NCI-H2171 treated with DMSO at 0.1 percent for 48 hours (cell line): ENCODE data around the gene NAA25.
A peak's percentile ranks its signal among the peaks of the same experiment; 100 is the strongest.
"Not testable (repeated sequence)": the region's sequence is repeated elsewhere in the genome, so short reads cannot be mapped to it uniquely, and the experiment has no call there.

Experiments used
- DNase-seq: peaks from one replicate; lab custom pipeline; 2025; lab: John Stamatoyannopoulos, UW

Gene NAA25

GRCh38 chr12:112061137-112061536 is 47.4 kb downstream of the NAA25 start:
- DNase-seq: no peak

DNA sequence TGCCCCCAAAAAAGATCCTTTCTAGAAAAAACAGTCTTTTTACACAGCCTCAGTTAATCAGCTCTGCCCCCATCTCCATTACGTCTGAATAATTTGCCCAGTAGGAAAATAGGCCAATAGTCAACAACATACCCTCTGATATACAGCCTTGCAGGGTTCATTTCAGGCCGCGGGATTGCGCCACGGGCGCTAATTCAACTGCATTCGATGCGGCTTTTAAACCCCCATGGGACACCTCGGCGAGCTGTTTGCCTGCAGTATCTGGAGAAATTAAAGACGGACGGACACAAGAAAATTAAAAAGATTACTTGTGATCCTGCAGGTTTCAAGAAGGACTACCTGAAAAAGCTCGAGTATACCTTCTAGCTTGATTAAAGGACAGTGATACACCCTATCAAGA is 59.2 kb downstream of the NAA25 start:
- DNase-seq: no peak

DNA sequence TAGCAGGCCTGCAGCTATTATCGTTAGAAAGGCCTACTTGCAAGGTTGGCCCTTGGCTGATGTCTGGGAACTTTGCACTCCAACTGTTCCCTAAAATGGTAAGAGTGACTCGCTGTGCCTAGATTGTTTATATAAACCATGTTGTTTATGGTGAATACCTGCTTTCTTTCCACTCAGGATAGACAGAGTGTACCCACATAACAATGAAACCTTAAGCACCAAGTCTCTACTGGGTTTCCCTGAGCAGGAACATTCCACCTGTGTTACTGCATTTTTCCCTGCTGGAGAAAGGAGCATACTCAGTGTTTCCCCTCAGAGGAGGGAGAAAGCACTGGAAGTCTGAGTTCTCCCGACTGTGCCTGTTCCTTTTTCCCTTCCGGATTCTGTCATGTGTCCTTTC is 62.6 kb downstream of the NAA25 start:
- DNase-seq: no peak

DNA sequence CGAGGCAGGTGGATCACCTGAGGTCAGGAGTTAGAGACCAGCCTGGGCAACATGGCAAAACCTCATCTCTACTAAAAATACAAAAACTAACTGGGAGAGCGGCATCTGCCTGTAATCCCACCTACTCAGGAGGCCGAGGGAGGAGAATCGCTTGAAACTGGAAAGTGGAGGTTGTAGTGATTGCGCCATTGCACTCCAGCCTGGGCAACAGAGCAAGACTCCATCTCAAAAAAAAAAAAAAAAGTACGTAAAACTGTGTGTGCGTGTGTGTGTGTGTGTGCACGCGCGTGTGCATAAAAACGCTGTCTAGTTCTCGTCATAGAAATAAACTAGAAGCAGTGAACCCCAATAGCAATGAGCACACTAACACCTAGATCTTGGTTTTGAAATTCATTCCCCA is 72.0 kb downstream of the NAA25 start:
- not testable (repeated sequence) for DNase-seq

DNA sequence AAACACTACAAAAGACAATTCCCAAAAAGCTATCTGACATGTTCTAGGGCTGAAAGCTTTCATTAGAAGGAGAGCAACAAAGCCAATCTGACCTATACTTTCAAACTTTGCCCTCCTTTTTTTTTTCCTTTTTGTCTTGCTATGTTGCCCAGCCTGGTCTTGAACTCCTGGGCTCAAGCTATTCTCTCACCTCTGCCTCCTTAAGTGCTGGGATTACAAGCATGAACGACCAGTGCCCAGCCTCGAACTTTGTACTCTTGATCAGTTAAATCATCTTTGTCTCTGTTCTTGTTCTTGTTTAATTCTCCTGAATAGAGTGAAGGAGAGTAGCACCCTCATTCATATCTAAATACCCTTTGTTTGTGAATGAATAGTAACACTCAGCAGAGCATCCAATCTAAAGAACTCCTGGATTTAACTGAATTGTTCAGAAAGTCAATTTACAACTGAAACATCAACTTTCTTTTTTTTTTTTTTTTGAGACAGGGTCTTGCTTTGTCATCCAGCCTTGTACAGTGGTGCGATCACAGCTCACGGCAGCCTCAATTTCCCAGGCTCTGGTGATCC is 73.3 kb downstream of the NAA25 start:
- DNase-seq: no peak

DNA sequence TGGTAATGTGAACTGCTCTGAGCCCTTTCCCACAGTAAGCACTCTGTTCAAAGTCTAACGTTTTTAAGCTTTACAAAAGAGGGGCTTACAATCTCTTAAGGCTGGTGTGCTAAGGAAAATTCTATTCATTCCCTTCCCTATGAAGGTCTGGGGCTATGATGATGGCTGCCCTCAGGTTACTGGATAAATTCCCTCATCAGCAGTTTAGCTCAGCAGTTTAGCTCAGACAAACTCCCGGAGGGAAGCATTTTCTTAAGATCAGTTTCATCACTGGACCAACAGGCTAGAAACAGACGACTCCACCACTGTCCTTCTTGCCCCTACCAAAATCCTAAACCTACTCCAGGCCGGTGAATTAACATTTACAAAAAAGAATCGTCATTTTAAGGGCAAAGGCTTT is 76.3 kb downstream of the NAA25 start:
- DNase-seq: no peak

DNA sequence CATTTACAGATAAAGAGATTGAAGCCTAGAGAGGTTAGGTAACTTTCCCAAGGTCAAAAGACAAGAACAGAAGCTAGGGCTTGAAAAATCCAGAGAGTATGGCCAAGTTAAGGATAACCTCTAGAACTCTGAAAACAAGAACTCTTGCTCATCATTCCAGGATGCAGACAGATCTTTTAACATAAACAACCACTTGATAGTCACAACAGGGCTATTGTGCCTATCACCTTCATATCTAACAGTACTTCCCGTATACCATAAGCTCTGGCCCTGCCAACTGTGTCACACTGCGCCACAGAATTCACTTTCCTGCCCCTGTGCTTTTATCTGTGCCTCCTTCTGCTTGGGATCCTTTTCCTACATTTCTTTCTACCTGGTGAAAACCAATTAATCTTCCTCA is 77.1 kb downstream of the NAA25 start:
- no peak for DNase-seq

- DNase-seq: no peak
Observed at GRCh38 chr12:112029301-112029700, 79.3 kb downstream of the NAA25 start.

DNA sequence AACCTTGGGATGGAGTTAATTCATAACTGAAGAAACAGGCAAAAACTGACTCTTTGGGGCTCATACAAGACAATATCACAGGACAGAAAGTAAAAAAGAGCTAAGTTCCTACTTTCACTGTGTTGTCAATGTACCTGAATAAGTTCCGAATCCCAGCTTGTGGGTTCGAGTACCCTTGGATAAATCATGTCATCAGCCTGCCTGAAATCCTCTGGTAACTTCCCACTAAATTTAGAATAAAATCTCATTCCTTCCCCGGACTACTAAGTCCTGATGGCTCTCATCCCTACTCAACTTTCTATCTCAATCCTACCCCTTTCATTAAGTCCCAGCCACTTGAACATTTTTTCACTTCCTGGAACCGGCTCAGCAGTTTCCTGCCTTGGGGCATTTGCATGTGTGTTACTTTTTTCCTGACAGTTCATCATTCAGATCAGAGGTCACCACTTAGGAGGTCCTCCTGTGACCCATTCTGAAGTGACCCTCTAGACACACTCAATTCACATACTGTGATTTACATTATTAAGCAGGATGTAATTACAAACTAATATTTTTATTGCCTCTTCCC is 82.7 kb downstream of the NAA25 start:
- no peak for DNase-seq

- no peak for DNase-seq
Observed at GRCh38 chr12:112023759-112024396, 84.7 kb downstream of the NAA25 start.

DNA sequence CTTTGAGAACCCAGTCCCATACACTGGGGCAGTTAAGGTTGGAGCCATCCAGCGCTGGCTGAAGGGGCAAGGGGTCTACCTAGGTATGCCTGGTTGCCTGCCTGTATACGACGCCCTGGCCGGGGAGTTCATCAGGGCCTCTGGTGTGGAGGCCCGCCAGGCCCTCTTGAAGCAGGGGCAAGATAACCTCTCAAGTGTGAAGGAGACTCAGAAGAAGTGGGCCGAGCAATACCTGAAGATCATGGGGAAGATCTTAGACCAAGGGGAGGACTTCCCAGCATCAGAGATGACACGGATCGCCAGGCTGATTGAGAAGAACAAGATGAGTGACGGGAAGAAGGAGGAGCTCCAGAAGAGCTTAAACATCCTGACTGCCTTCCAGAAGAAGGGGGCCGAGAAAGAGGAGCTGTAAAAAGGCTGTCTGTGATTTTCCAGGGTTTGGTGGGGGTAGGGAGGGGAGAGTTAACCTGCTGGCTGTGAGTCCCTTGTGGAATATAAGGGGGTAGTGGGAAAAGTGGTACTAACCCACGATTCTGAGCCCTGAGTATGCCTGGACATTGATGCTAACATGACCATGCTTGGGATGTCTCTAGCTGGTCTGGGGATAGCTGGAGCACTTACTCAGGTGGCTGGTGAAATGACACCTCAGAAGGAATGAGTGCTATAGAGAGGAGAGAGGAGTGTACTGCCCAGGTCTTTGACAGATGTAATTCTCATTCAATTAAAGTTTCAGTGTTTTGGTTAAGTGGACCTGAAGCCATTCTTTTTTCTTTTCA is 86.2 kb downstream of the NAA25 start:
- no peak for DNase-seq

DNA sequence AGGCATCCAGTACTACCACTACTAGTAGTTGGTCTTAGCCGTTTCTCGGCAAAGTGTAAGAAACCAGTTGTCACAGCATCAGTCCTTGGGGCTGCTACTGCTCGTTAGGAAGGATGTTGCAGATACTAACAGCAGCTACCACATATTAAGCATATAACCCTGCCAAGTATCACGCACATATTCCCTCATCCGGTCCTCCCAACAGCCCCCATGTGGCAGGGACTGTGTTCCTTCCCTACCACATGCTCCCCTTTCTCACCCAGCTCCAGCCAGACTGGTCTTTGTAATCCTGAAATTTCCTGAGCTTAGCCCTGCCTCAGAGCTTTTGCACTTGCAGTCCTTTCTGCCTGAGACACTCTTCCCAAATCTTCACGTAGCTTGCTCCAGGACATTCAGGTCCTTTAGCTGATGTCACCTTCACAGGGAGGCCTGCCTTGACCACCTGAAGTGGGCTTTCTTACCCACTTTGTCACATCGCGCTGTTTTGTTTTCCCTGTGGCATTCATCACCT is 87.6 kb downstream of the NAA25 start:
- DNase-seq: no peak

- DNase-seq: no peak
Observed at GRCh38 chr12:112018571-112019237, 89.9 kb downstream of the NAA25 start.

DNA sequence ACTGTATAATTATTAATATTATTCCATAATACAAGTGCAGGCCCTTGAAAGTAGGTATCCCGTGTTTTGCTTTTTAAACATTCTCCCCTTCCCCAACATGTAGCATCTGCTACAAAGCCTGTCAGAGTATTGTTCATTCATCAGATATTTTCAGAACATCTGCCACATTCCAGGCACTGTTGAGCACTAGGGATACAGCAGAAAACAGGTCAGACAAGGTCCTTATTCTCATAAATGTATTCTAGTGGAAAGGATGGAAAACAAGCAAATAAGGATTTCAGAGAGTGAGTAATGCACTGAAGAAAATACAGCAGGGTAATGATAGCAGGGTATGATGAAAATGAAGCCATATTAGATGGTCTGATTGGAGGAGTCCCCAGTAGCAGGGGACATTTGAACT is 91.5 kb downstream of the NAA25 start:
- peak; percentile 66 for DNase-seq

DNA sequence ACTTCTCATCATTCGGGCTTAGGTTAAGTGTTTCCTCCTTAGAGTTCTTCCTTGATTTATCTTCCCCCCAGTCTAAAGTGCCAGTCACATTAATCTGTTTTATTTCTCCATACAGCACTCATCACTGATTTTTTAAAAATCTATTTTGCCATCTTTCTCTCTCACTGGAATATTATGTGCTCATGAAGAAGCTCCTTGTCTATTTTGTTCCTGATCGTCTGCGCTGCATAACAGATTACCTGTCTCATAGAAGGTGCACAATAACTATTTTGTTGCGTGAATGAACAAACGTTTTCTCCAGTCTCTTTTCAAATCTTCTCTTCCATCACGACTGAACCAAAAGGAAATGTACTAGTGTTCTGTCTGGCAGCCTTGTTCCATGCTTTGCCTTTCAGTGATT is 92.6 kb downstream of the NAA25 start:
- no peak for DNase-seq

GRCh38 chr12:112013601-112014402 is 94.8 kb downstream of the NAA25 start:
- DNase-seq: peak; percentile 88

- peak; percentile 97 for DNase-seq
Observed at GRCh38 chr12:112012775-112013600, 95.6 kb downstream of the NAA25 start, which contains the start of the genes ERP29 and TMEM116. ERP29 (plus strand) TSS chr12:112013426; CDS start chr12:112013466, 40 bp downstream. TMEM116 (minus strand) TSS chr12:112013165; CDS start chr12:112005270, 7,895 bp downstream.

DNA sequence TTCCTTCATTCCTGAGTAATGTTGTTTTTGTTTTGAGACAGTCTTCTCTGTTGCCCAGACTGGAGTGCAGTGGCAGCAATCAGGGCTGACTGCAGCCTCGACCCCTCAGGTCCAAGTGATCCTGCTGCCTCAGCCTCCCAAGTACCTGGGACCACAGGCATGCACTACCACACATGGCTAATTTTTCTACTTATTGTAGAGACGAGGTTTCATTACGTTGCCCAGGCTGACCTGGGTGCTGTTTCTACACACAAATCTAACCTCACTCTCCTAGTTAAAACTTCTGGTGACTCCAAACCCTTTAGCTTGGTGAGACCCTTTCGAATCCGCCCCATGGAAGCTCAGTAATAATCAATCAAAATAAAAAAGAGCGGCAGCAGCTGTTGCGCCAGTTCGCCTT is 96.9 kb downstream of the NAA25 start:
- no peak for DNase-seq

DNA sequence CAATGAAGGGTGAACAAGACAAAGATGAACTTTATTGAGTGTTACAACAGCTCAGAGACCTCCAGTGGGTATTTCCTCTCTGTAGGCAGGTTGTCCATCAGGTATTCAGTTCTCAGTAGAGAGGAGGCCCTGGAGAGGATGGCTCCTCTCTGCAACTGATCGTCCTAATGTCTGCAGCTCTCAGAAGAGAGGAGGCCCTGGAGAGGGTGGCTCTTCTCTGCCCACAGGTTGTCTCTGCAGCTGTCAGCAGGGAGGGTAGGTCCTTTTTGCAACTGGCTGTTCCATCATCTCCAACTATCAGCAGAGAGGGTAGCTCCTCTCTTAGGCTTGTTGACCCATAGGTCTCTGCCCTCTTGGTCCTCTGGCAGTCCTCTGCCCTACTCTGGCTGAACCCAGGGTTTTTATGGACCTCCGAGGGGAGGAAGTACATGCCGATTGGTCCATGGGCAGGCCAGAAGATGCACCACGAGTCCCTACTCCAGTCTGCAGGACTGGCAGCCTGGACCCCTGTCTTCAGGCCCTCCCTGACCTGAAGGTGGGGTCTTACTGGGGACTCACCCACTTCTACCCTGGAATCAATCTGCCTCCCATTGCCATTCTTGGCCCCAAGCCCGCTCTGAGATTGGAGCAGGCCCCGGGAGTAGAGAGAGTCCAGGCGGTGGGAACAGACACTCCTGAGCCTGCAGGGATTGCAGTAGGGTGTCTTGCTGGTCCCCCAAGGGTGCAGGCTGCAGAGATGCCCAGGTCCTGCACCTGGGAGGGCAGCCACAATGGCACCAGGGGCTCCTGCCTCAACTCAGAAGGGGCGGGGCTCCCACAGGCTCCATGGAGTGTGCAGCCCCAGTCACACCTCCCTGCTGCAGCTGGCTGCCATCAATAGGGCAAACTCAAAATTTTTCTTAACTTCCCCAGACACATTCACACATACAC is 97.9 kb downstream of the NAA25 start:
- no peak for DNase-seq
